Measurements from ENCODE around the gene DOHH.

GRCh38 chr19:3506384-3507340, 6.2 kb upstream of the DOHH start:
- TF ChIP-seq POLR2A (IDR thresholded peaks at IDR 0.05; ENCODE audit: low read depth, low read length): no peak
- TF ChIP-seq POLR2AphosphoS5 (IDR thresholded peaks at IDR 0.05; ENCODE audit: low read depth, low read length): no peak

Data from GM12892 (cell line).